Myocyte (in vitro differentiated cells): ENCODE data around the gene GDF10. TPM values are rescaled to one million over a fixed set of nuclear protein-coding genes. Genes with fewer than 3 reads are reported as not detected.

Experiments used
- DNase-seq: peaks from one replicate; pipeline ENCODE4 v3.0.0-alpha.2; 2012; ENCODE audit warnings: low read depth
- total RNA-seq: library from RNA; depleted of rRNA; stranded (reverse); fragments of >200 nt; gene quantifications from 2 replicates; pipeline ENCODE4 v1.2.3, GENCODE V29; 2014

Gene GDF10
- total RNA-seq, 1 donor from 2014 or later = not detected

- no peak for DNase-seq
Measured at GRCh38 chr10:47268696-47269095, 31.3 kb upstream of the GDF10 start.

GRCh38 chr10:47269294-47269693, 30.7 kb upstream of the GDF10 start:
- DNase-seq = no peak

GRCh38 chr10:47276071-47276470, 23.9 kb upstream of the GDF10 start:
- no peak for DNase-seq

GRCh38 chr10:47276576-47277351, 23.2 kb upstream of the GDF10 start:
- DNase-seq = no peak

GRCh38 chr10:47277352-47278151, 22.4 kb upstream of the GDF10 start:
- no peak for DNase-seq

GRCh38 chr10:47278152-47278473, 21.9 kb upstream of the GDF10 start:
- DNase-seq = no peak

- no peak for DNase-seq
Measured at GRCh38 chr10:47278720-47279119, 21.3 kb upstream of the GDF10 start.

GRCh38 chr10:47279276-47279675, 20.7 kb upstream of the GDF10 start:
- no peak for DNase-seq

GRCh38 chr10:47282005-47282656, 17.9 kb upstream of the GDF10 start:
- no peak for DNase-seq

GRCh38 chr10:47282657-47283018, 17.4 kb upstream of the GDF10 start:
- DNase-seq = no peak

- no peak for DNase-seq
Measured at GRCh38 chr10:47283101-47283630, 16.8 kb upstream of the GDF10 start.

- DNase-seq = no peak
Measured at GRCh38 chr10:47283848-47284247, 16.1 kb upstream of the GDF10 start.

GRCh38 chr10:47285381-47286115, 14.4 kb upstream of the GDF10 start:
- no peak for DNase-seq

GRCh38 chr10:47286116-47286505, 13.9 kb upstream of the GDF10 start:
- no peak for DNase-seq

GRCh38 chr10:47286591-47287315, 13.2 kb upstream of the GDF10 start:
- no peak for DNase-seq

GRCh38 chr10:47287365-47287802, 12.6 kb upstream of the GDF10 start:
- DNase-seq = no peak

- DNase-seq = no peak
Measured at GRCh38 chr10:47287805-47288204, 12.2 kb upstream of the GDF10 start.

GRCh38 chr10:47288236-47288635, 11.8 kb upstream of the GDF10 start:
- DNase-seq = no peak

GRCh38 chr10:47288916-47289495, 11.0 kb upstream of the GDF10 start:
- DNase-seq = no peak

GRCh38 chr10:47289921-47290320, 10.1 kb upstream of the GDF10 start:
- DNase-seq = no peak
